Renal pelvis (tissue), 4 donors: ENCODE results near the gene GSTT2B. TPM values are rescaled to one million over a fixed set of nuclear protein-coding genes. Genes with fewer than 3 reads are reported as not detected.
"Not testable (repeated sequence)": the region's sequence is repeated elsewhere in the genome, so short reads cannot be mapped to it uniquely, and the experiment has no call there.

Experiments used
- DNase-seq: peaks from one replicate; pipeline ENCODE4 v3.0.0-alpha.2; 2013
- polyA plus RNA-seq, 3 donors: library from polyadenylated mRNA; unstranded; fragments of 120-200 nt; gene quantifications; one replicate each; pipeline ENCODE4 v1.2.1, GENCODE V29; 2013; ENCODE audit not compliant: insufficient read length in 3 of 3

GSTT2B gene
- polyA plus RNA-seq, 3 donors, result 13.7 to 19.4 (median 14.8) TPM

DNA sequence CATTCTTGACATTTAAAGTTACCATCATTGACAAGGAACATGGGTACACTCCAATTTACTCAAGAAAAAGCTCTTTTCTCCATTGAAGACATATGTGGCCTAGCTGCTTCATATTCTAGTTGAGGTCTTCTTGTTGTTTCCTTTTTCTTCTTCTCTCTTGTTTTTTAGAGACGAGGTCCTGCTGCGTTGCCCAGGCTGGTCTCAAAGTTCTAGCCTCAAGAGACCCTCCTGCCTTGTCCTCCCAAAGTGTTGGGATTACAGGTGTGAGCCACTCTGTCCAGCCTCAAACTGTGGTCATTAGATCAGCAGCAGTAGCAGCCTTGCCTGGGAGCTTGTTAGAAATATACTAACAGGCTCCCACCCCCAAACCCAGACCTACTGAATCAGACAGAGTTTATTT is 32.1 kb upstream of the GSTT2B start:
- DNase-seq, result not testable (repeated sequence)

GRCh38 chr22:23989583-23990244 is 28.7 kb upstream of the GSTT2B start:
- not testable (repeated sequence) for DNase-seq

GRCh38 chr22:23986538-23987178 is 25.7 kb upstream of the GSTT2B start:
- not testable (repeated sequence) for DNase-seq

DNA sequence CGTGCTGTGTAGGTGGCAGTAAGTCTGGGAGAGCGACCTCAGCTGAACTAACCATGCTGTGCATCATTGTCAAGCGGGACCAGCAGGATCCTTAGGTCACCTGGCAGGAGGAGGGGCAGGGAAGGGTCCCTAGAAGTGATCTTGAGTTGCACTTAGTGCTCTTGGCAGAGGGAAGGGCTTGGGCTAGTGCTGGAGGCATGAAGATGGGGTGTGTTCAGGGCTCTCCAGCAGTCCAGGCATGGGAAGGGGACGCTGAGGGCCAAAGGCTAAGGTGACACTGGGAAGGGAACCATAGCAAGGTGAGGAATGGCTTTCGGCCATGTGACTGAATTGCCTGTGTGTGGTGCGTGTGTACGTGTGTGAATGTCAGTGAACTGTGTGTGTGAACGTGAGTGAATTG is 25.1 kb upstream of the GSTT2B start:
- not testable (repeated sequence) for DNase-seq

DNA sequence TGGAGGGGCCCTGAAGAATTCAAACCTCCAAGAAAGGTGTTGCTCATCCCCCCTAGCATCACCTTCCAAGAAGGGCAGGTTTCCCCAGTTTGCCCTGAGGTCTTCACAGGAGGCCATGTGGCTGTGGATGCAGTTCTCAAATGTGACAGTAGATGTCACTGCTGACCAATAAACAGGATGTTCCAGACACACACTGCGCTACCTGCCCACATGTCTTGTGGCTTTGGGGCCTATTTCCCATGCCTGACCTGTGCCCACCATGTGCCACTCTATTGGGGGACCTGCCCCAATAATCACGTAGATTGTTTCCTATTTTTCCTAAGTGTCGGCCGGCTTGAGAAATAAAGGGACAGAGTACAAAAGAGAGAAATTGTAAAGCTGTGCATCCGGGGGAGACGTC is 23.4 kb upstream of the GSTT2B start:
- DNase-seq, result peak; percentile 15

GRCh38 chr22:23980567-23980966 is 19.6 kb upstream of the GSTT2B start:
- DNase-seq, result not testable (repeated sequence)

DNA sequence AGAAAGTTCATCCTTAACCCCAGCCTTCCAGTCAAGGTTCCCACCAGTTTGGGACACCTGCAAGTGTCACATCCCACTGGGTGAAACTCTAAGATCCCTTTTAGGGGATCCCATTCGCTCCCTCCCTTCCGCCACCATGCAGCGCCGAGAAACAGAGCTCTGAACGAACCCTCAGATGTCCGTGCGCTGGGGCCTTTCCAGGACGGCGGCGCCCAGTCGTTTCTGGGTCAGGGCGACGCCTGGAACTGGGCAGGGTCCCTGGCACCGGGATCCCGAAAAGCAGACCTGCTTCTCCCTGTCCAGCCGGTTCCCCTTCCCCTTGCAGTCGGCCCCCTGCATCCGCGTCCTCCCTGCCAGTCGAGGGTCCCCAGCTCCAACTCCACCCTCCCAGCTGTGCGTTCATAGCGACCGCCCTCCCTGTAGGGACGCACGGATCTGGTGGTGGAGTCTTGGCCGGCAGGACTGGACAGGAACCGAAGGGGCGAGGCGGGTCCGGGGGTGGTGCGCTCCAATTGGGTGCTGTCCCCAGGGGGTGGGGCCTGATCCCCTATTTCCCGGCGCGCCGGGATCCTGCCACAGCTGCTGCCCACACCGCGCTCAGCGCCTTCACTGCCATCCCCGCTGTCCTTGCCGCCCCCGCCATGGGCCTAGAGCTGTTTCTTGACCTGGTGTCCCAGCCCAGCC is 18.7 kb upstream of the GSTT2B start, which contains the start of gene GSTT2:
Gene GSTT2 (plus strand): TSS at position 578 of the 684 bp plus-strand sequence.
- not testable (repeated sequence) for DNase-seq

DNA sequence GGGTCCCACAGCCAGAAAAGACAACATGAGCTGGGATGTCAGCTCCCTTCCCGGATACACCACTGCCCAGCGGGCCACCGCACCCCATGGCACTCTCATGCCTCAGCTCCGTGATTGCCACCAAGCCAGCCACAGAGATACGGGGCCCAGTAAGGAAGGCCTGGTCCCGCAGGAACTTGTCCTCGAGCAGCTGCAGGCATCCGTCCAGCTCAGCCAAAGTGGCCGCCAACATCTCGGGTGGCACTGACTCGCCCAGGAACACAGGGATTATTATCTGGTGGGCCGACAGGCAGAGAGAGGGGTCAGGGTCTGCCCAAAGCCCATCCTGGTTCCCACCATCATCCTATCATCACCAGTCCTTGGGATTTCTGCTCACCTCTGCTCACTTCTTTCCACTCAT is 16.3 kb upstream of the GSTT2B start:
- DNase-seq, result not testable (repeated sequence)

- DNase-seq, result not testable (repeated sequence)
Observed at GRCh38 chr22:23974836-23975352, 13.9 kb upstream of the GSTT2B start.

DNA sequence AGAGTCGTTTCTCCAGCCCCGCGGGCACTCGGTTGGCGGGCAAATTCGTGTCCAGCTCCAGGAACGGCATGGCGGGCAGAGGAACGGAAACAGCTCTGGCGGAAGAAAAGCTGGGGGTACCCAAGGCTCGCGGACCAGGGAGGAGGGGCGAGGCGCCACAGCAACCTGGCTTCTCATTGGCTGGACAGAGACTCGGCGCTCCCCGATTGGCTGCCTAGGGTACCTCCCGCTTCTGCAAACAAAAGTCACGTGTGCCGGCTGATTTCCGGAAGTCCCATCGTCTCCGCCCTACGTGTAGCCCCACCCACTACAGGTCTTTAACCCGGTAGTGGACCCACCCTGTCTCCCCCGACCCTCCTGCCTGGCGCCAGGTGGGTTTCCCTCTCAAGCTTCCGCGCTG is 13.3 kb upstream of the GSTT2B start, which contains the start of gene DDT:
Gene DDT (minus strand): TSS at position 97 of the 400 bp plus-strand sequence. CDS start 27 bp downstream, at position 70.
- DNase-seq, result not testable (repeated sequence)

GRCh38 chr22:23971927-23972326 is 10.9 kb upstream of the GSTT2B start:
- DNase-seq, result not testable (repeated sequence)

GRCh38 chr22:23970816-23971486 is 10.0 kb upstream of the GSTT2B start:
- no peak for DNase-seq

GRCh38 chr22:23970201-23970641 is 9.2 kb upstream of the GSTT2B start:
- no peak for DNase-seq

- no peak for DNase-seq
Observed at GRCh38 chr22:23969071-23969470, 8.1 kb upstream of the GSTT2B start.

DNA sequence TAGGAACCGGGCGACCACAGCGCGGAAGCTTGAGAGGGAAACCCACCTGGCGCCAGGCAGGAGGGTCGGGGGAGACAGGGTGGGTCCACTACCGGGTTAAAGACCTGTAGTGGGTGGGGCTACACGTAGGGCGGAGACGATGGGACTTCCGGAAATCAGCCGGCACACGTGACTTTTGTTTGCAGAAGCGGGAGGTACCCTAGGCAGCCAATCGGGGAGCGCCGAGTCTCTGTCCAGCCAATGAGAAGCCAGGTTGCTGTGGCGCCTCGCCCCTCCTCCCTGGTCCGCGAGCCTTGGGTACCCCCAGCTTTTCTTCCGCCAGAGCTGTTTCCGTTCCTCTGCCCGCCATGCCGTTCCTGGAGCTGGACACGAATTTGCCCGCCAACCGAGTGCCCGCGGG is 5.6 kb upstream of the GSTT2B start, which contains the start of gene DDTL:
Gene DDTL (plus strand): TSS at position 321 of the 400 bp plus-strand sequence. CDS start 27 bp downstream, at position 348.
- not testable (repeated sequence) for DNase-seq

GRCh38 chr22:23966094-23966493 is 5.1 kb upstream of the GSTT2B start:
- DNase-seq, result not testable (repeated sequence)

DNA sequence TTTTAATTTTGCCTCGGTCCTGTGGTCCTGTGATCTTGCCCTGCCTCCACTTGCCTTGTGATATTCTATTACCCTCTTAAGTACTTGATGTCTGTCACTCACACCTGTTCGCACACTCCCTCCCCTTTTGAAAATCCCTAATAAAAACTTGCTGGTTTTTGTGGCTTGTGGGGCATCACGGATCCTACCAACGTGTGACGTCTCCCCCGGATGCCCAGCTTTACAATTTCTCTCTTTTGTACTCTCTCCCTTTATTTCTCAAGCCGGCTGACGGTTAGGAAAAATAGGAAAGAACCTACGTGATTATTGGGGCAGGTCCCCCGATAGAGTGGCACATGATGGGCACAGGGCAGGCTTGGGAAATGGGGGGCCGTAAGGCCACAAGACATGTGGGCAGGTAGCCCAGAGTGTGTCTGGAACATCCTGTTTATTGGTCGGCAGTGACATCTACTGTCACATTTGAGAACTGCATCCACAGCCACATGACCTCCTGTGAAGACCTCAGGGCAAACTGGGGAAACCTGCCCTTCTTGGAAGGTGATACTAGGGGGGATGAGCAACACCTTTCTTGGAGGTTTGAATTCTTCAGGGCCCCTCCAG is 4.6 kb downstream of the GSTT2B start:
- DNase-seq, result peak; percentile 73

GRCh38 chr22:23955886-23956285 is 5.1 kb downstream of the GSTT2B start:
- DNase-seq, result not testable (repeated sequence)

DNA sequence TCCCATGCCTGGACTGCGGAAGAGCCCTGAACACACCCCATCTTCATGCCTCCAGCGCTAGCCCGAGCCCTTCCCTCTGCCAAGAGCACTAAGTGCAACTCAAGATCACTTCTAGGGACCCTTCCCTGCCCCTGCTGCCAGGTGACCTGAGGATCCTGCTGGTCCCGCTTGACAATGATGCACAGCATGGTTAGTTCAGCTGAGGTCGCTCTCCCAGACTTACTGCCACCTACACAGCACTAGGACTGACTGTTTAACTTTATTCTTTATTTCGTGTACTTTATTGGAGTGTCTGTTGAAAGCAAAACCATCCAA is 6.0 kb downstream of the GSTT2B start:
- not testable (repeated sequence) for DNase-seq

DNA sequence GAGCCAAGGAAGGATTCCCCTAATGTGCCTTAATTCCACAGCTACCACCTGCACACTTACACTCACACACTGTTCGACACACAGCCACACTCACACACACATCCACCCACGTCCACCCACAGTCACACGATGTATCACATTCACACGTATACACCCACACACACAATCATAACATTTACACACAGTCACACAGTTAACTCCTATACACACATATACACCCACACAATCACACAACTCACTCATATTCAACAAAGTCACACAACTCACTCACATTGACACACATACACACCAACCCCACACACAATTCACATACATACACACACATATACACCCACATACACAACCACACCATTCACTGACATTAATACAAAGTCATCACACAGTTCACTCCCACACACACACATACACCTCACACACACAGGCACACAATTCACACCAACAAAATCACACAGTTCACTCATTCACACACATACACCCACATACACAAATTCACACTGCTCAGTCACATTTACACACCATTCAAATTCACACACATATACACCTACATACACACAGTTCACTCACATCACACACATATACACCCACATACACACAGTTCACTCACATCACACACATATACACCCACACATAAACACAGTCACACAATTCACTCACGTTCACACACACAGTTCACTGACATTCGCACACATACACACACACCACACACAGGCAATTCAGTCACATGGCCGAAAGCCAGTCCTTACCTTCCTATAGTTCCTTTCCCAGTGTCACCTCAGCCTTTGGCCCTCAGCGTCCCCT is 6.6 kb downstream of the GSTT2B start:
- not testable (repeated sequence) for DNase-seq
